ENCODE results near the gene NEURL1B. TPM values are rescaled to one million over a fixed set of nuclear protein-coding genes. Genes with fewer than 3 reads are reported as not detected.

Gene NEURL1B
- polyA plus RNA-seq, 1 donor (not counting 4 experiments of a cell fraction or from before 2014, with no cell fraction given): 0.43 TPM

GRCh38 chr5:172717481-172718195 lies 76.6 kb downstream of the NEURL1B start:
- no peak for TF ChIP-seq EZH2 (IDR thresholded peaks at IDR 0.05; ENCODE audit: low read length)
- TF ChIP-seq CTCF (optimal IDR thresholded peaks at IDR 0.05 in 1 of 3, IDR thresholded peaks at IDR 0.05 in 1 of 3, conservative IDR thresholded peaks at IDR 0.05 in 1 of 3; ENCODE audit: extremely low read depth in 1 of 3, insufficient read depth in 2 of 3, low read length in 3 of 3): no peak
- Histone ChIP-seq H3K4me1 (ENCODE audit: control insufficient read depth, extremely low read depth, insufficient read depth, low read length) (peaks cover 14% of the 10 kb centered on the region), H3K4me3 (ENCODE audit: control insufficient read depth in 2 of 3, extremely low read depth in 1 of 3, insufficient read depth in 2 of 3, low read depth in 1 of 3, low read length in 3 of 3) (no peak overlapping the region), H3K79me2 (ENCODE audit: control insufficient read depth, insufficient read depth, low read length) (no peaks in the 10 kb centered on the region), H3K9me1 (ENCODE audit: control insufficient read depth, extremely low read depth, insufficient read depth, low read length) (no peaks in the 10 kb centered on the region), H3K9ac (ENCODE audit: control insufficient read depth, extremely low read depth, insufficient read depth, low read length) (no peak overlapping the region), H3K27ac (ENCODE audit: control insufficient read depth, insufficient read depth, low read length) (no peak overlapping the region), H3K9me3 (ENCODE audit: control insufficient read depth, low read depth, low read length) (no peaks in the 10 kb centered on the region), H4K20me1 (ENCODE audit: control insufficient read depth, extremely low read depth, insufficient read depth, low read length) (no peaks in the 10 kb centered on the region), H3K36me3 (ENCODE audit: control insufficient read depth in 2 of 2, extremely low read depth in 1 of 2, insufficient read depth in 2 of 2, low read length in 2 of 2) (no peaks in the 10 kb centered on the region), H2AFZ (ENCODE audit: control insufficient read depth, low read length) (no peak overlapping the region), H3K27me3 (ENCODE audit: control insufficient read depth, extremely low read depth, insufficient read depth, low read length) (peaks cover 17% of the 10 kb centered on the region), H3K4me2 (ENCODE audit: control insufficient read depth, extremely low read depth, insufficient read depth, low read depth, low read length) (no peak overlapping the region)
- DNase-seq (ENCODE audit: low read depth, low spot score) (no peak), FAIRE-seq (no peak)
- dilution Hi-C loops (cut with MboI; ENCODE audit: extremely low pct_ligation_motif_present, low sequenced_read_pairs): no loop called here

GRCh38 chr5:172718527-172719114 lies 77.6 kb downstream of the NEURL1B start:
- dilution Hi-C loops (cut with MboI; ENCODE audit: extremely low pct_ligation_motif_present, low sequenced_read_pairs): no loop called here
- Histone ChIP-seq H3K9me1 (ENCODE audit: control insufficient read depth, extremely low read depth, insufficient read depth, low read length) (no peaks in the 10 kb centered on the region), H3K9me3 (ENCODE audit: control insufficient read depth, low read depth, low read length) (no peaks in the 10 kb centered on the region), H3K4me2 (ENCODE audit: control insufficient read depth, extremely low read depth, insufficient read depth, low read depth, low read length) (no peak overlapping the region), H3K36me3 (ENCODE audit: control insufficient read depth in 2 of 2, extremely low read depth in 1 of 2, insufficient read depth in 2 of 2, low read length in 2 of 2) (no peaks in the 10 kb centered on the region), H3K4me1 (ENCODE audit: control insufficient read depth, extremely low read depth, insufficient read depth, low read length) (peaks cover 14% of the 10 kb centered on the region), H2AFZ (ENCODE audit: control insufficient read depth, low read length) (no peak overlapping the region), H4K20me1 (ENCODE audit: control insufficient read depth, extremely low read depth, insufficient read depth, low read length) (no peaks in the 10 kb centered on the region), H3K9ac (ENCODE audit: control insufficient read depth, extremely low read depth, insufficient read depth, low read length) (no peak overlapping the region), H3K79me2 (ENCODE audit: control insufficient read depth, insufficient read depth, low read length) (no peaks in the 10 kb centered on the region), H3K27ac (ENCODE audit: control insufficient read depth, insufficient read depth, low read length) (no peak overlapping the region), H3K4me3 (ENCODE audit: control insufficient read depth in 2 of 3, extremely low read depth in 1 of 3, insufficient read depth in 2 of 3, low read depth in 1 of 3, low read length in 3 of 3) (no peak overlapping the region), H3K27me3 (ENCODE audit: control insufficient read depth, extremely low read depth, insufficient read depth, low read length) (peaks cover 21% of the 10 kb centered on the region)
- TF ChIP-seq CTCF (optimal IDR thresholded peaks at IDR 0.05 in 1 of 3, IDR thresholded peaks at IDR 0.05 in 1 of 3, conservative IDR thresholded peaks at IDR 0.05 in 1 of 3; ENCODE audit: extremely low read depth in 1 of 3, insufficient read depth in 2 of 3, low read length in 3 of 3) (no peak), EZH2 (IDR thresholded peaks at IDR 0.05; ENCODE audit: low read length) (no peak)
- FAIRE-seq: no peak
- no peak for DNase-seq (ENCODE audit: low read depth, low spot score)

Measured in keratinocyte (primary cell).